SW 1271 (cell line): Measurements from ENCODE around the gene DMC1.
"Not testable (repeated sequence)": the region's sequence is repeated elsewhere in the genome, so short reads cannot be mapped to it uniquely, and the experiment has no call there.

Source experiments
- DNase-seq, 2 experiments: peaks; one replicate each; lab custom pipeline; 2025; lab: John Stamatoyannopoulos, UW

DMC1 gene

DNA sequence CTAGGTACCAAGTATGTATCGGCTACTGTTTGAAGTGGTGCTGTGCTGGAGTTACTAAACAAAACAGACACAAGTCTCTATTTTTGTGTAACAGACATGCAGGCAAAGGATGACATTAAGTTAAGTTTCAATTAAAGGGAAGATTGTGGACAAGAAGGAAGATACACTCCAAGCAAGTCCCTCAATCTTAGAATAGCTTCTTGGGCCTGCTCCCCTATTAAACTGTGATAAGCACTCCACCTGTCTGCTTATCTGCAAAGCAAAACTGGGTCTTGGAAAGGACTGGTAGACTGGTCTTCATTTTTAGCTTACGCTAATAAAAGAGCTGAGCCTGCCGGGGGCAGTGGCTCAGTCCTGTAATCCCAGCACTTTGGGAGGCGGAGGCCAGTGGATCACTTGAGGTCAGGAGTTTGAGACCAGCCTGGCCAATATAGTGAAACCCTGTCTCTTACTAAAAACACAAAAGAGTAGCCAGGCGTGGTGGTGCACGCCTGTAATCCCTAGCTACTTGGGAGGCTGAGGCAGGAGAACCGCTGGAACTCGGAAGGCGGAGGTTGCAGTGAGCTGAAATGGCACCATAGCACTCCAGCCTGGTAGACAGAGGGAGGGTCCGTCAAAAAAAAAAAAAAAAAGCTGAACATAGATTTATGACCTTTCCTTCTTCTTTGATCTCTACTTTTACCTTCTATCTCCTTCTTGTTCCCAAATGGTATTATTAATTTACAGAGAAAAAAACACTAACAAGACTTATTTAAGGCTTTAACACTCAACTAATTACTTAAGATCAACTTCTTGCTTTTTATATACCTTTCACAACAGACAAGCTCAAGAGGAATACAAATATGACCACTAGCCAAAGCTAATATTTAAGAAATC, 67.9 kb downstream of the DMC1 start:
- DNase-seq: no peak

DNA sequence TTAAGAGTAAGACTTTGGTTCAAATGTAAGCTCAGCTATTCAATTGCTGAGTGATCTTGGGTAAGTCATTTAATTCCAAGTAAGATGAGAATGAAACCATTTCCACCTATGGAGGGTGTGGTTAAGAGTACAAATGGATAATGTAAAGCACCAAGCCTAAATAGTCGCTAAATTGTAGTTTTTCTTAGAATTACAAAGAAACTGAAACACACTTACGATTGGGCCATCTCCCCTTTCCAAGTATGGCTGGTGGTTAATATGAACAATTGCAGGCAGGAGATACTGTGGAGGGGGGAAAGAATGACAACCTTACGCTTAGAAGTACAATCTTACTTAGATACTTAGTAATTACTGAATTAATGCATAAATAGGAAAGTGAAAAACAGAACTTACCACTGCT, 72.1 kb downstream of the DMC1 start:
- DNase-seq: no peak

GRCh38 chr22:38494939-38495338, 75.0 kb downstream of the DMC1 start:
- no peak for DNase-seq

- DNase-seq: no peak
Measured at GRCh38 chr22:38494498-38494897, 75.5 kb downstream of the DMC1 start.

DNA sequence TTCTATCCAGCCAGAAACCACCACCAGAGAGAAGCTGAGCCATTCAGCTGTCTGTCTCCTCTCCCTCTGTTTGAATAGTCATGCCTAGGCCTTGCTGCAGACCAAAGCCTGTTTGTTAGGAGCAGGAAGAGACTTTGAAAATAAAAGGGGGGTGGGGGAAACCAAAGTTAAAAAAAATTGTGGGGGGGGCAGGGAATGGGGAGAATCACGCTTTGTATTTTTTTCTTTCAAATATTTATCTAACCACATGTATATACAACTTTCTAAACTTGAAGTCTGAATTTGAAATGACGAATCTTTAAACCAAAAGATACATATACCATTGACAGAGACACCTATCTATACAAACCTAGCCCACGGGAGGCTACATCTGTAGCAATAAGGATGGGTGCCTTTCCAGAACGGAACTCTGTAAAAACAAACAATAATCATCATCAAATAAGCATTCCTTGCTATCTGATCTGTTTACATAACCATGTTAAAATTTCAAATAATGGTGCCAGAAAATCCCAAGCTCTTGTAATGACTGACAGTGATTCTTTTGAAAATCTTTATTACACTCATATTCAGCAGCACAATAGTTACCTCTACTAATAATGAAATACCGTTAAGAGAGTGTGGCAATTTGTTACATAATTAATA, 78.2 kb downstream of the DMC1 start:
- DNase-seq: no peak

GRCh38 chr22:38490915-38491314, 79.1 kb downstream of the DMC1 start:
- DNase-seq: no peak

- DNase-seq: no peak
Measured at GRCh38 chr22:38490475-38490874, 79.5 kb downstream of the DMC1 start.

- no peak for DNase-seq
Measured at GRCh38 chr22:38489561-38490145, 80.3 kb downstream of the DMC1 start.

DNA sequence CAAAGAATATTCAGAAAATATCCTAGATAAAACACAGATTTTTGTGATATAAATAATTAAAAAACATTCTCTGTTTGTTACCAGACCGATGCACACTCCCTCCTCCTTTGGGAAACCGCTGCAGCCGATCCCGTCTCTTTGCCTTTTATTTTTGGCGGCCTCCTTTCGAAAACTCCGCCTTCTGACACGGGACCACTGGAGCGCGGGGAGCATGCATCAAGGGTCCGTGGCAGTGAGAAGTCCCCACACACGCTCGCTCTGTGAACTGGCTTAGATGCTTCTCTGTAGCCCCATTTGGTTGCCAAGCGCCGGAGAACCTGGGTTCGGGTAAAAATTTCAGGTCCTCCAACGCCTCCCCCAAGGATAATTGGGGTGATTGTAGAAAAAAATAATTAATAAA, 80.8 kb downstream of the DMC1 start:
- DNase-seq: no peak

DNA sequence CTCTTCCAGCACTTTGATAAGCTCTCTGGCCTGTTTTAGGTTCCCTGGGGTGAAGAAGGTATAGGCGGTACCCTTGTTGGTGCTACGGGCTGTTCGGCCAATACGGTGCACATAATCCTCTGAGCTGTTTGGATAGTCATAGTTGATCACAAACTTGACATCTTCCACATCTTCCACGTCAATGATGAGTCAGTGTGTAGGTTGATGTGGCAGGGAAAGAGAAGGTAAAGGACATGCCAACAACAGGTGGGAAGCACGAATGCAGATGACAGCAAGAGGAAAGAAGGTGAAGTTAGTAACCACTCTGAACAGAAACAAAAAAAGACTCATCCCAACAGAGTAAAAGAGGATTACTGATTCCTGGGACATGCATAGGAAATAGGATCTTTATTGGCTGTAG, 82.0 kb downstream of the DMC1 start:
- no peak for DNase-seq

GRCh38 chr22:38485783-38486182, 84.2 kb downstream of the DMC1 start:
- DNase-seq: no peak

GRCh38 chr22:38484244-38484643, 85.7 kb downstream of the DMC1 start:
- DNase-seq: no peak

DNA sequence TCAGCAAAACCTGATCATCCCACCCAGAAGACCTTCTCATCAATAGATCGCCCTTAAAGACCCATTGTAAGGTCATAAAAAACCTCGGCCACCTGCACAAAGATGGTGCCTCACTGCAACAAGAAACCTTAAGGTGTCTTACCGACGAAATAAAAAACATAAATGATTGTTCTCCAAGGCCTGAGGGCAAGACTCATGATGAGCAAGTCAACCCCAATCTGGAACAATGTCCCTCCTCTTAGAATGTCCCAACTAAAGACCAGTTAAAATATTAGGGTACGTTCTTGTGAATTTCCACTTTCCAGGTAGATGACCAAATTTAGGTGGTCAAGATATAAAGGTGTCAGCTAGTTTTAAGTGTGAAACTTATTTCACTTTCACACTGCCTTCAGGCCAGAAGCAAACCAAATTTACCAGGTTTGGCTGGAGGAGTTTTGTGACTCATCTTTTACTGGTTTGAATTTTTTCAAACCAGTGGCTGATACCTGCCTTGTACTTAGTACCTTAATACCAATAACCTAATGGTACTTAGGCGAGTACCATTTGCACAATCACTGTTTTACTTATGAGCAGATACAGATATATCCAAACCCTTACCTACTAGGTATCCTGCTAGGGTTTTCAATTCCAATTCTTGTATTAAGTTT, 87.2 kb downstream of the DMC1 start:
- no peak for DNase-seq

DNA sequence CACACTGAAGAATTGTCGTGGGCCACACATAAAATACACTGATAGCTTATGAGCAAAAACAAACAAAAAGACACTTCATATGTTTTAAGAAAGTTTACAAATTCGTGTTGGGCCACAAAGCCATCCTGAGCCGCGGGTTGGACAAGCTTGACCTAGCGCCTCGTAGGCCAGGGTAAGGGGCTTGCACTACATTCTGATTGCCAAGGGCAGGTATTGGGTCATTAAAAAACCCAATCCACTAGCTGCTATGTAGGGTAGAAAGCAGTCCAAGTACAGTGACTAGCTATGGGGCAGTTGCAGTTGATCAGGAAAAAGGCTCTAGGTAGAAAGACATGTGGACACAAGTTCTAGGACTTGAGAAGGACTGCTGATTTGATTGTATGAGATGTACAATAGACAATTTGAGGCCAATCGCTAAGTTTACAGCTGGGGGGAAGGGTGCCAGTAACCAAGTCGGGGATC, 88.1 kb downstream of the DMC1 start:
- DNase-seq: no peak

GRCh38 chr22:38481162-38481870, 88.7 kb downstream of the DMC1 start:
- DNase-seq: no peak

DNA sequence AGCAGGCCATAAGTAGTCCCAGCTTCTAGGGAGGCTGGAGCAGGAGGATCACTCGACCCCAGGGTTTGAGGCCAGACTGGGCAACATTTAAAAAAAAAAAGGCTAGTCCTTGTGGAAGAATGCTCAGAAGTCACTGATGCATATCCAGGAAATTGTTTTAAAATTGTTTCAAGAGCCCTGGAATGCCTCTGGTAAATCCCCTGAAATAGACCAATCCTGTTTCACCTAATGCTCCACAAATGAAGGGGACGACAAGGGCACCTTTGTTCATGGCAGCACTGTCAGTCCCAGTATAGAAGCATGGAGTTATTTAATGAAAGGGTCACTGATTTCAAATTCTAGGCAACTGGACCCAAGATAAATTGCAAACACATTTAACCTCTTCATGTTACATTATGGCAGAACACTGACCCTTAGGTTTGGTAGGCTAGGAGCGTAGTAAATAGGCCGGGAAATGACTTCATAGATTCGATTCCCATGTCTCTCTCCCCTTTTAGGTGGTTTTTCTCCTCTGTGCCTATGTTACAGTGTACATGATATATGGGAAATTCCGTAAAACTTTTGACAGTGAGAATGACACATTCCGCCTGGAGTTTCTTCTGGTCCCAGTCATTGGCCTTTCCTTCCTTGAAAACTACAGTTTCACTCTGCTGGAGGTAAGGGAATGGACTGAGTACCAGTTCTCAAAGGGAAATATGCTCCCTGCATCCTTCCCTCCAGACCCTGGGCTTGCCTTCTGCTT, 90.7 kb downstream of the DMC1 start:
- no peak for DNase-seq

DNA sequence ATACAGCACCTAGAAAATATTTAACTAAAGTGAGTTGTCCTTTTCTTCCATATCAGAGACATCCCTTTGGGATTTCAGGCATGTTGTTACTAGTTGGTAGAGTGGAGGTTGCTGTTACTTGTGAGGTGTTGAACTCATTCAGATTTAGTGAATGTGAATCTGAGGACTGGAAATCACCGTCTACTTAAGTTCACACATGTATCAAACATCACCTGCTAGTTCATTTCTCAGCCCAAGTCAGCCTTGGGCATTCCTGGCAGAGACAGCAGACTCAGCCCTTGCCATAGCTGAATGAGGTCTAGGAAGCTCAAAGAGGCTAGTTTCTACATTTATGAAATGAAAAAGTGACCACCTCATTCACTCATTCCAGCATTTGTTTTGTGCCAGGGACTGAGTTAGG, 92.4 kb downstream of the DMC1 start:
- DNase-seq: no peak

DNA sequence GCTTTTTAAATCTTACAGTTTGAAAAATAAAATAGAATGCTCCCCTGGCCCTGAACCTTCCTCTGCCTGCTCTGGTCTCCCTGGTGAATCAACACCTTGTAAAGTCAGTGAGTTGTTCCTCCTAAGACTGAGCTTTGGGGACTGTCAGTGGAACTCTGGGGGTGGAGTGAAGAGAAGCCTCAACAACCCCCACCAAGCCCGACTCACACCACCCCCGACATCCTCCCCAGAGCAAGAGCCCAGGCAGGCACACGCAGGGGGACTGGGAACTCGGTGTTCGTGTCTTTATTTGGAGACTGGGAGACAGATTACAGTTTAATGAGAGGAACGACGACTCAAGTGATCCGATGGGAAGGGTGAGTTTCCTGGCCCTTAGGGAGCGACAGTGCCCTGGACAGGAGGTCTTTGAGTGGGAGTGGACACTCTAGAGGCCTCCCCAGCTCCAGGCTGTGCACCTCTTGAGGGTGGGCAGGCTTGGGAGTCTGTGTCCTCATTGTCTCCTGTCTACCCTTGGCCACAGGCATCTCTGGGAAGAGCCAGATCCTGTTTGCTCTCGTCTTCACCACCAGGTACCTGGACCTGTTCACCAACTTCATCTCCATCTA, 95.9 kb downstream of the DMC1 start:
- DNase-seq: no peak

DNA sequence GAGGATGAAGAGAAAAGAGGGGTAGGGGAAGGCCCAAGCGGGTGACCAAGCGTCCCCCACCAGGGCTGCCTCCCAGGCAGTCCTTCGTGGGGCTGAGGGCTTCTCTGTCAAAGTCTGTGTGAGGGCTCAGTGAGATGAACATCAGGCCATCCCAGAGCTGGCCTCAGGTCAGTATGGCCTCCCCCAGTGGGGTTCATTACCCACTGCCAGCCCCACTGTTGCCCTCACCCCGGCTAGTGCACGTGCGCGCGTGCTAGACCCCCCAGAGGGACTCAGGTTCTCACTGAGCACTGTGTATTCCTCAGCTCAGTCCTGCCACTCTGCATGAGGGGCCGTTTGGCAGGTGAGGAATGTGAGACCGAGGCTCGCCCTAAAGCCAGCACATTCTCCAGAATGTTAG, 98.7 kb downstream of the DMC1 start:
- DNase-seq: no peak

DNA sequence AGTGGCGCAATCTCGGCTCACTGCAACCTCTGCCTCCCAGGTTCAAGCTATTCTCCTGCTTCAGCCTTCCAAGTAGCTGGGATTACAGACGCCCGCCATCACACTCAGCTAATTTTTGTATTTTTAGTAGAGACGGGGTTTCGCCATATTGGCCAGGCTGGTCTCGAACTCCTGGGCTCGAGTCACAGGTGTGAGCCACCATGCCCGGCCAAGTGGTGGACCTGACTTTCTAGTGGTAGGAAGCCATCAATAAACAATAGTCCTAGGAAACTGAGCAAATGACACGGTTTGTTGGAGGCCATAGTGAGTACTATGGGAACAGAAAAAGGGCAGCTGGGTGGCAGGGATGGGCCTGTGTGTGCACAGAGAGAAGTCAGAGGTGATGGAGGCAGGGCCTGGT, 99.8 kb downstream of the DMC1 start:
- DNase-seq: not testable (repeated sequence)

- DNase-seq: no peak
Measured at GRCh38 chr22:38469306-38469781, 100.6 kb downstream of the DMC1 start.
